ENCODE results near the gene SORCS2. TPM values are rescaled to one million over a fixed set of nuclear protein-coding genes. Genes with fewer than 3 reads are reported as not detected.

The SORCS2 gene
- total RNA-seq, 4 donors from 2014 or later = 0.48 to 1.8 (median 0.68) TPM; not detected in 1

DNA sequence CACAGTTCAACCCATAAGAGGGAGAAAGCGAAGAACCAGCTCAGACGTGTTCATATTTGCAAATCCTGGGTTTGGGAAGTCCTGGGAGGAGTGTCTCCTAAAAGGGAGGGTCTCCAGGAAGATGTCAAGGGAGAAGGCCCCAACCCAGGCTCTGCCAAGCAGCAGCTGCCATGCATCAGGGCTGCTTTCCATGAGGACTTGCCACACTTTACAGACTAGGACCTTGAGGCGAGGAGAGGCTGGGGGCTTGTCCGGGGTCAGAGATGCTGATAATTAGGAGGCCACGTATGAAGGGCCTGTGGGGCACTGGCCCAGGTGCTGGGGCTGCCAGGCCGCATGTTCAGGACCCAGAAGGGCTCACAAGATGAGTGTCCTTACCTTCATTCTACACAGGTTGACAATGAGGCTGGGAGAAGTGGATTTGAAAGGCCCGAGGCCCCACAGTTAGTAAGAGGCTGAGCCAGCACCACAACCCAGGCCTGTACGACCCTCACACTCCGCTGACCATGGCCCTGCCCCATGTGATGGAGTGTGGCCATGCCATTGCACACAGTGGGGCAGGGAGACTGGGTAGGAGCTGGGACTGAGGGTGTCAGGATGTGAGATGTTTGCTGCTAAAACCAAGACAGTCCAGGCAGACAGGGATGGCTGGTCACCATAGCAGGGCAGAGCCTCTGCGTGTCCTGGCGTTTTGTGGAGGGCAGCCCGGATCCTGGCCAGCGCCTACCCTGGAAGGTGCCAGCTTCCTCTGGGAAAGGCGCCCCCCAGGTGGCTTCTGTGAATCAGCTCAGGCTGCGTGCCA, 147.6 kb downstream of the SORCS2 start:
- 80% methylated on average over 15 of the region's 15 CpGs; no CpG with 5 or more reads in 1 of the 2 donors for WGBS, 2 donors (ENCODE audit: low coverage in 1 of 2)
- in situ Hi-C loops (cut with MboI; ENCODE audit: low pct_ligation_motif_present in 1 of 4, low pct_unique_long_range_greater_than_20kb in 1 of 4, low sequenced_read_pairs in 3 of 4) (no loop called here), intact Hi-C loops (cut with DNase I; ENCODE audit: low total_unique reads) (no loop called here)
- Histone ChIP-seq H3K27me3 (no peaks in the 10 kb centered on the region), H3K27ac (no peak overlapping the region), H3K4me1 (peaks cover 0 to 6% (median 2%) of the 10 kb centered on the region in 4 donors), H3K36me3 (no peaks in the 10 kb centered on the region), H3K4me3 (no peak overlapping the region), H3K9me3 (no peaks in the 10 kb centered on the region)
- no peak for TF ChIP-seq POLR2A (IDR thresholded peaks at IDR 0.05)
- TF ChIP-seq POLR2AphosphoS5 (IDR thresholded peaks at IDR 0.05) = no peak
- TF ChIP-seq, protein P1, sequence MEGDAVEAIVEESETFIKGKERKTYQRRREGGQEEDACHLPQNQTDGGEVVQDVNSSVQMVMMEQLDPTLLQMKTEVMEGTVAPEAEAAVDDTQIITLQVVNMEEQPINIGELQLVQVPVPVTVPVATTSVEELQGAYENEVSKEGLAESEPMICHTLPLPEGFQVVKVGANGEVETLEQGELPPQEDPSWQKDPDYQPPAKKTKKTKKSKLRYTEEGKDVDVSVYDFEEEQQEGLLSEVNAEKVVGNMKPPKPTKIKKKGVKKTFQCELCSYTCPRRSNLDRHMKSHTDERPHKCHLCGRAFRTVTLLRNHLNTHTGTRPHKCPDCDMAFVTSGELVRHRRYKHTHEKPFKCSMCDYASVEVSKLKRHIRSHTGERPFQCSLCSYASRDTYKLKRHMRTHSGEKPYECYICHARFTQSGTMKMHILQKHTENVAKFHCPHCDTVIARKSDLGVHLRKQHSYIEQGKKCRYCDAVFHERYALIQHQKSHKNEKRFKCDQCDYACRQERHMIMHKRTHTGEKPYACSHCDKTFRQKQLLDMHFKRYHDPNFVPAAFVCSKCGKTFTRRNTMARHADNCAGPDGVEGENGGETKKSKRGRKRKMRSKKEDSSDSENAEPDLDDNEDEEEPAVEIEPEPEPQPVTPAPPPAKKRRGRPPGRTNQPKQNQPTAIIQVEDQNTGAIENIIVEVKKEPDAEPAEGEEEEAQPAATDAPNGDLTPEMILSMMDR (IDR thresholded peaks at IDR 0.05) = no peak
- no peak for TF ChIP-seq EP300 (IDR thresholded peaks at IDR 0.05; ENCODE audit: low read depth)
- DNase-seq = no peak

DNA sequence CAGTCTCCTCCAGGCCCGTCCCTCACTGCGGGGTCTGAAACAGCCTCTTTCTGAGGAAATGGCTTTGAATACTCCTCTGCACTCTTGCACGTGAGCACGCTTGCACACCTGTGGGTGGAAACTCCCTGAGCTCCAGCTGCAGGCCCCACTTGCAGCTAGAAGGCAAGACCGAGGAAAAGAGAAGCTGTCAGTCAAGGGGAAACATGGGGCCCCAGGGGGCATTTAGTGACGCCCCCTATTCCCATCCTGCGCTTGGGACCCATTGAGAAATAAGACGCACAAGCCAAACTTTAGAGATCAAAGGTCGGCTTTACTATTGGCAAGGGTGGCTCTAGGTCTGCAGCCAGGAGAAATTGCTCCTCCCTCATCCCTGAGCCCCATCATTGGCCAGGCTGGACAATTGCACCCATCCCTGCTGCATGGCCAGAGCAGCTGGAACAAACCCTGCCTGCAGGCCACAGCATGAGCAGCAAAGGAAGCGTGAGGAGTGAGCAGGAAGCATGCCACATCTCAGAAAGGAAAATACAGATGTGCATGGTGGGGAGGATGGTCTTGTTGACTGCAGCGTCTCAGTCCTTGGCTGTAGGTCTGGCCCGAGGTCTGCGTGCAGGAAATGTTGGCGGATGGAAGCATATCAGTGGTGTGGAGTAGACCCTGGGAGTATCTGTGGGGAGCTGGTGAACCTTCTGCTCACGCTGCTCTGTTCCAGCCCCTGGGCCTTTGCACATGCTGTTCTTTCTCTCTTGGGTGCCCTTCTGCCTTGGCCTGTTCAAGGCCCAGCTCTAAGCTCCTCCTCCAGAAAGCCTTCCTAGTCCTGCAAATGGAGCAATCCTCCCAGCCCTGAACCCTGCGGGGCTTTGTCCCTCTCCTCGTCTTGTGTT, 148.5 kb downstream of the SORCS2 start:
- WGBS, 2 donors (ENCODE audit: low coverage in 1 of 2) = 67 to 77% methylated on average over 1 to 17 of the region's 17 CpGs
- Histone ChIP-seq H3K4me3 (no peak overlapping the region), H3K36me3 (no peaks in the 10 kb centered on the region), H3K27ac (no peak overlapping the region), H3K9me3 (peaks cover 0 to 3% of the 10 kb centered on the region in 2 donors), H3K27me3 (no peaks in the 10 kb centered on the region), H3K4me1 (no peaks in the 10 kb centered on the region)
- intact Hi-C loops (cut with DNase I; ENCODE audit: low total_unique reads) (no loop called here), in situ Hi-C loops (cut with MboI; ENCODE audit: low pct_ligation_motif_present in 1 of 4, low pct_unique_long_range_greater_than_20kb in 1 of 4, low sequenced_read_pairs in 3 of 4) (no loop called here)
- DNase-seq = no peak
- no peak for TF ChIP-seq POLR2AphosphoS5 (IDR thresholded peaks at IDR 0.05)
- TF ChIP-seq, protein P1 (IDR thresholded peaks at IDR 0.05) = no peak
- TF ChIP-seq EP300 (IDR thresholded peaks at IDR 0.05; ENCODE audit: low read depth) = no peak
- no peak for TF ChIP-seq POLR2A (IDR thresholded peaks at IDR 0.05)

DNA sequence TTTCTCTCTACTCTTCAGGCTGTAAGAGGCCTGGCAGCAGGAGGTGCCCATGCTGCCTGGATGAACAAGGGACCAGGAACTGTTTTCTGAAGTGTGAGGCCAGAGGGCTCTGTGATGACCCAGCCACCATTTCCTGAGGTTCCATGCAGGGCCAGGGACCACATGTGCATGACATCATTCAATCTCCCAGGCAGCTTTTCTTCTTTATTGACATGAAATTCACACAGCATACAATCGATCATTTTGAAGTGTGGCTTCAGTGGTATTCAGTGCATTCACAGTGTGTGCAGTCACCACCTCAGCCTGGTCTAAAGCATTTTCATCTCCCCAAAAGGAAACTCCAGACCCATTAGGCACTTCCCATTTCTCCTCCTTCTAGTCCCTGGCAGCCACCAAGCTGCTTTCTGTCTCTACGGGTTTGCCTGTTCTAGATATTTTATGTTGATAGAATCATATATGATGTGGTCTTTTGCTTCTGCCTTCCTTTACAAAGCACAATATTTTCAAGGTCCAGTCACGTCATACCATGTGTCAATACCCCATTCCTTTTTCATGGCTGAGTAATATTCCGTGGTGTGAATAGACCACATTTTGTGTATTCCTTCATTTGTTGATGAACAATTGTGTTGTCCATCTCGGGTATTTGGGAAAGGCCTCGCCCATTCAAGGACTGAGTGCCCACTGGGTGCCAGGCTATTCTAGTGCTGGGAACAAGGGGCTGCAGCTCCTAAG, 149.3 kb downstream of the SORCS2 start:
- H3K27me3 ChIP-seq = no peaks in the 10 kb centered on the region
- no peak for DNase-seq
- TF ChIP-seq, protein P1 (IDR thresholded peaks at IDR 0.05) = no peak
- TF ChIP-seq POLR2AphosphoS5 (IDR thresholded peaks at IDR 0.05) (no peak), POLR2A (IDR thresholded peaks at IDR 0.05) (no peak), EP300 (IDR thresholded peaks at IDR 0.05; ENCODE audit: low read depth) (no peak)
- intact Hi-C loops (cut with DNase I; ENCODE audit: low total_unique reads) = no loop called here
- H3K36me3 ChIP-seq = no peaks in the 10 kb centered on the region
- in situ Hi-C loops (cut with MboI; ENCODE audit: low pct_ligation_motif_present in 1 of 4, low pct_unique_long_range_greater_than_20kb in 1 of 4, low sequenced_read_pairs in 3 of 4) = no loop called here
- H3K4me3 ChIP-seq = no peak overlapping the region
- peaks cover 0 to 3% of the 10 kb centered on the region in 2 donors for H3K9me3 ChIP-seq
- no peaks in the 10 kb centered on the region for H3K4me1 ChIP-seq
- no peak overlapping the region for H3K27ac ChIP-seq
- WGBS, 2 donors (ENCODE audit: low coverage in 1 of 2) = 93 to 94% methylated on average over 4 to 6 of the region's 6 CpGs
